ENCODE results near the gene TMPRSS11E. TPM values are rescaled to one million over a fixed set of nuclear protein-coding genes. Genes with fewer than 3 reads are reported as not detected.
A peak's percentile ranks its signal among the peaks of the same experiment; 100 is the strongest.
"Not testable (repeated sequence)": the region's sequence is repeated elsewhere in the genome, so short reads cannot be mapped to it uniquely, and the experiment has no call there.

Gene TMPRSS11E
- 1.8 TPM for polyA plus RNA-seq (2013, experiment 1 of 2)
- polyA plus RNA-seq (2013, experiment 2 of 2), result 2.0 TPM

- WGBS, result 90% methylated on average over 2 of the region's 3 CpGs
- Histone ChIP-seq H3K27me3 (ENCODE audit: insufficient read depth, low read length) (no peaks in the 10 kb centered on the region; the same call in 1 of the 2 replicates), H3K9ac (ENCODE audit: low read depth, low read length) (no peak within 1 kb of the TSS), H3K36me3 (ENCODE audit: insufficient read depth, low read length) (no peaks in the 10 kb centered on the region), H3K27ac (ENCODE audit: low read depth, low read length) (no peak within 1 kb of the TSS), H3K4me1 (ENCODE audit: insufficient read depth, low read length) (peaks cover 67% of the 10 kb centered on the region), H3K4me3 (ENCODE audit: low read length) (no peak within 1 kb of the TSS), H3K9me3 (ENCODE audit: insufficient read depth, low read depth, low read length) (no peaks in the 10 kb centered on the region)
These were observed at the start of gene TMPRSS11E for GRCh38 chr4:68447201-68447600. TSS of gene TMPRSS11E (plus strand) at chr4:68447463. CDS start at chr4:68447513, 50 bp downstream.

- H3K36me3 ChIP-seq (ENCODE audit: insufficient read depth, low read length), result no peaks in the 10 kb centered on the region
- no peaks in the 10 kb centered on the region for H3K27me3 ChIP-seq (ENCODE audit: insufficient read depth, low read length)
- H3K9me3 ChIP-seq (ENCODE audit: insufficient read depth, low read depth, low read length), result no peaks in the 10 kb centered on the region
- H3K9ac ChIP-seq (ENCODE audit: low read depth, low read length), result no peak overlapping the region
- no peak overlapping the region for H3K4me3 ChIP-seq (ENCODE audit: low read length)
- H3K4me1 ChIP-seq (ENCODE audit: insufficient read depth, low read length), result peaks cover 10% of the 10 kb centered on the region
- H3K27ac ChIP-seq (ENCODE audit: low read depth, low read length), result no peak overlapping the region
- 93% methylated on average over 4 of the region's 4 CpGs for WGBS
These were observed 48.0 kb upstream of the TMPRSS11E start for GRCh38 chr4:68399306-68399705.

- Histone ChIP-seq H3K27ac (ENCODE audit: low read depth, low read length) (no peak overlapping the region), H3K4me3 (ENCODE audit: low read length) (no peak overlapping the region), H3K9me3 (ENCODE audit: insufficient read depth, low read depth, low read length) (no peaks in the 10 kb centered on the region), H3K9ac (ENCODE audit: low read depth, low read length) (no peak overlapping the region), H3K27me3 (ENCODE audit: insufficient read depth, low read length) (no peaks in the 10 kb centered on the region), H3K36me3 (ENCODE audit: insufficient read depth, low read length) (no peaks in the 10 kb centered on the region), H3K4me1 (ENCODE audit: insufficient read depth, low read length) (peaks cover 26% of the 10 kb centered on the region)
These were observed 46.0 kb upstream of the TMPRSS11E start for GRCh38 chr4:68401231-68401630.

- 7% methylated on average over 2 of the region's 2 CpGs for WGBS
- Histone ChIP-seq H3K4me3 (ENCODE audit: low read length) (no peak overlapping the region), H3K9ac (ENCODE audit: low read depth, low read length) (peak overlapping the region; percentile 97), H3K27ac (ENCODE audit: low read depth, low read length) (peak overlapping the region; percentile 100), H3K9me3 (ENCODE audit: insufficient read depth, low read depth, low read length) (no peaks in the 10 kb centered on the region), H3K27me3 (ENCODE audit: insufficient read depth, low read length) (no peaks in the 10 kb centered on the region), H3K4me1 (ENCODE audit: insufficient read depth, low read length) (peaks cover 44% of the 10 kb centered on the region), H3K36me3 (ENCODE audit: insufficient read depth, low read length) (no peaks in the 10 kb centered on the region)
These were observed 43.1 kb upstream of the TMPRSS11E start for GRCh38 chr4:68404153-68404552.

GRCh38 chr4:68405718-68406478 is 41.4 kb upstream of the TMPRSS11E start:
- H3K9ac ChIP-seq (ENCODE audit: low read depth, low read length), result peak overlapping the region; percentile 97
- WGBS, result 12% methylated on average over 13 of the region's 13 CpGs
- peaks cover 60% of the 10 kb centered on the region for H3K4me1 ChIP-seq (ENCODE audit: insufficient read depth, low read length)
- not testable (repeated sequence) for H3K27me3 ChIP-seq (ENCODE audit: insufficient read depth, low read length); H3K9me3 ChIP-seq (ENCODE audit: insufficient read depth, low read depth, low read length); H3K36me3 ChIP-seq (ENCODE audit: insufficient read depth, low read length)
- peak overlapping the region; percentile 54 for H3K4me3 ChIP-seq (ENCODE audit: low read length)
- peak overlapping the region; percentile 100 for H3K27ac ChIP-seq (ENCODE audit: low read depth, low read length)

GRCh38 chr4:68406479-68406859 is 40.8 kb upstream of the TMPRSS11E start:
- Histone ChIP-seq H3K9ac (ENCODE audit: low read depth, low read length) (peak overlapping the region; percentile 97), H3K27ac (ENCODE audit: low read depth, low read length) (peak overlapping the region; percentile 100), H3K36me3 (ENCODE audit: insufficient read depth, low read length) (no peaks in the 10 kb centered on the region), H3K4me3 (ENCODE audit: low read length) (peak overlapping the region; percentile 54), H3K4me1 (ENCODE audit: insufficient read depth, low read length) (peaks cover 62% of the 10 kb centered on the region), H3K9me3 (ENCODE audit: insufficient read depth, low read depth, low read length) (no peaks in the 10 kb centered on the region), H3K27me3 (ENCODE audit: insufficient read depth, low read length) (no peaks in the 10 kb centered on the region)
- WGBS, result 0% methylated on average over 1 of the region's 3 CpGs

- Histone ChIP-seq H3K9ac (ENCODE audit: low read depth, low read length) (peak overlapping the region; percentile 97), H3K4me3 (ENCODE audit: low read length) (peak overlapping the region; percentile 54), H3K4me1 (ENCODE audit: insufficient read depth, low read length) (peaks cover 62% of the 10 kb centered on the region), H3K27ac (ENCODE audit: low read depth, low read length) (peak overlapping the region; percentile 100)
- not testable (repeated sequence) for H3K36me3 ChIP-seq (ENCODE audit: insufficient read depth, low read length); H3K9me3 ChIP-seq (ENCODE audit: insufficient read depth, low read depth, low read length); H3K27me3 ChIP-seq (ENCODE audit: insufficient read depth, low read length)
- 2% methylated on average over 10 of the region's 10 CpGs for WGBS
These were observed 40.0 kb upstream of the TMPRSS11E start for GRCh38 chr4:68407015-68407867.

- Histone ChIP-seq H3K4me3 (ENCODE audit: low read length) (peak overlapping the region; percentile 54), H3K36me3 (ENCODE audit: insufficient read depth, low read length) (no peaks in the 10 kb centered on the region), H3K9ac (ENCODE audit: low read depth, low read length) (peak overlapping the region; percentile 97), H3K4me1 (ENCODE audit: insufficient read depth, low read length) (peaks cover 62% of the 10 kb centered on the region), H3K9me3 (ENCODE audit: insufficient read depth, low read depth, low read length) (no peaks in the 10 kb centered on the region), H3K27me3 (ENCODE audit: insufficient read depth, low read length) (no peaks in the 10 kb centered on the region), H3K27ac (ENCODE audit: low read depth, low read length) (peak overlapping the region; percentile 100)
- 8% methylated on average over 2 of the region's 3 CpGs for WGBS
These were observed 39.4 kb upstream of the TMPRSS11E start for GRCh38 chr4:68407868-68408190.

GRCh38 chr4:68410149-68410548 is 37.1 kb upstream of the TMPRSS11E start:
- Histone ChIP-seq H3K9ac (ENCODE audit: low read depth, low read length) (no peak overlapping the region), H3K4me1 (ENCODE audit: insufficient read depth, low read length) (peaks cover 57% of the 10 kb centered on the region), H3K9me3 (ENCODE audit: insufficient read depth, low read depth, low read length) (no peaks in the 10 kb centered on the region), H3K36me3 (ENCODE audit: insufficient read depth, low read length) (no peaks in the 10 kb centered on the region), H3K27ac (ENCODE audit: low read depth, low read length) (peak overlapping the region; percentile 100), H3K4me3 (ENCODE audit: low read length) (no peak overlapping the region), H3K27me3 (ENCODE audit: insufficient read depth, low read length) (no peaks in the 10 kb centered on the region)
- WGBS, result 38% methylated on average over 2 of the region's 2 CpGs

GRCh38 chr4:68410643-68411042 is 36.6 kb upstream of the TMPRSS11E start:
- peaks cover 52% of the 10 kb centered on the region for H3K4me1 ChIP-seq (ENCODE audit: insufficient read depth, low read length)
- whole genome bisulfite sequencing, result 81% methylated on average over 1 of the region's 1 CpG

GRCh38 chr4:68412031-68412430 is 35.2 kb upstream of the TMPRSS11E start:
- 94% methylated on average over 2 of the region's 2 CpGs for WGBS

More at GRCh38 chr4:68410643-68411042, 36.6 kb upstream of the TMPRSS11E start:
- H3K36me3 ChIP-seq (ENCODE audit: insufficient read depth, low read length), result no peaks in the 10 kb centered on the region
- H3K9ac ChIP-seq (ENCODE audit: low read depth, low read length), result no peak overlapping the region
- H3K27ac ChIP-seq (ENCODE audit: low read depth, low read length), result peak overlapping the region; percentile 100; the same call in 1 of the 2 replicates
- H3K9me3 ChIP-seq (ENCODE audit: insufficient read depth, low read depth, low read length), result no peaks in the 10 kb centered on the region
- H3K4me3 ChIP-seq (ENCODE audit: low read length), result no peak overlapping the region
- no peaks in the 10 kb centered on the region for H3K27me3 ChIP-seq (ENCODE audit: insufficient read depth, low read length)

More at GRCh38 chr4:68412031-68412430, 35.2 kb upstream of the TMPRSS11E start:
- not testable (repeated sequence) for H3K36me3 ChIP-seq (ENCODE audit: insufficient read depth, low read length); H3K9me3 ChIP-seq (ENCODE audit: insufficient read depth, low read depth, low read length); H3K4me3 ChIP-seq (ENCODE audit: low read length); H3K27ac ChIP-seq (ENCODE audit: low read depth, low read length); H3K9ac ChIP-seq (ENCODE audit: low read depth, low read length); H3K27me3 ChIP-seq (ENCODE audit: insufficient read depth, low read length)
- H3K4me1 ChIP-seq (ENCODE audit: insufficient read depth, low read length), result peaks cover 48% of the 10 kb centered on the region
